ENCODE results near the gene TCFL5. TPM values are rescaled to one million over a fixed set of nuclear protein-coding genes. Genes with fewer than 3 reads are reported as not detected.
"Not testable (repeated sequence)": the region's sequence is repeated elsewhere in the genome, so short reads cannot be mapped to it uniquely, and the experiment has no call there.

Gene TCFL5
- total RNA-seq, 1 experiment from 2014 or later: 25.7 TPM

DNA sequence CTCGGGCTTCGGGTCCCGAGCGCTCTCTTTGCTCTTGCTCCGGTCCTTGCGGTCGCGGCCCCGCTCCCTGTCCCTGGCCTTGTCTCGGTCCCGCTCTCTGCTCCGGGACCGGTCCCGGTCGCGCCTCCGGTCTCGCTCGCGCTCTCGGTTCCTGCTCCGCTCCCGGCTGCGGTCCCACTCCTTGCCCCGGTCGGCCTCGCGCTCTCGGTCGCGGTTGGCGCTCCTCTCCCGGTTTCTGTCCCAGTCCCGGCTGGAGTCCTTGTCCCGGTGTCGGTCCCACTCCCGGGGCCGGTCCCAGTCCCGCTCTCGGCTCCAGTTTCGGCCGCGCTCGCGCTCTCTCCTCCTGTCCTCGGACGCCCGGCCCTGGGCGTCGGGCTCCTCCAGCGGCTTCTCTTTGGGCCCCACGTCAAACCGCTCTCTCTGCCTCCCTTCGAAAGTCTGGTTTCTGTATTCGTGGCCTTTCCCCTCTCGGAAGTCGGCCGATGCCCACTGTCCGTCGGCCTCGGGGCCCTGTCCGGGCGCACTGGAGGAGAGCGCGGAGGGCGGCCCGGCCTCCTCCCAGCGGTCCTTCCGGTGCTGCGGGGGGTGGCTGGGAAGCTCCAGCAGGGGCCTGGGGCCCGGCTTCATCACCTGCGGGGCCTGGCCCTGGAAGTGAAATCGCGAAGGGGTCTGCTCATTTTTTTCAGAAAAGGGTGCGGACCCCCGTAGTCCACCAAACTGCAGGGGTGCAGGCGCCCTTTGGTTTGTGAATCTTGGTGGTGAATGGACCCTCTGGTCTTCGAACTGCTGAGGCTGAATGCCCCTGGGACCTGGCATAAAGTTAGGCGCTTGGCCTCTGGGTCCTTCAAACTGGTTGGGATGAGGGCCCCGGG, 17.9 kb upstream of the TCFL5 start:
- Histone ChIP-seq H3K4me3 (ENCODE audit: insufficient read depth, low read depth, low read length) (peak overlapping the region; percentile 16), H3K27me3 (ENCODE audit: control insufficient read depth, insufficient read depth, low read length) (no peaks in the 10 kb centered on the region), H3K36me3 (replicated peaks; ENCODE audit: control insufficient read depth, insufficient read depth, low read length) (no peaks in the 10 kb centered on the region; the same call in 1 of the 2 replicates)
- peak; percentile 85 for DNase-seq

DNA sequence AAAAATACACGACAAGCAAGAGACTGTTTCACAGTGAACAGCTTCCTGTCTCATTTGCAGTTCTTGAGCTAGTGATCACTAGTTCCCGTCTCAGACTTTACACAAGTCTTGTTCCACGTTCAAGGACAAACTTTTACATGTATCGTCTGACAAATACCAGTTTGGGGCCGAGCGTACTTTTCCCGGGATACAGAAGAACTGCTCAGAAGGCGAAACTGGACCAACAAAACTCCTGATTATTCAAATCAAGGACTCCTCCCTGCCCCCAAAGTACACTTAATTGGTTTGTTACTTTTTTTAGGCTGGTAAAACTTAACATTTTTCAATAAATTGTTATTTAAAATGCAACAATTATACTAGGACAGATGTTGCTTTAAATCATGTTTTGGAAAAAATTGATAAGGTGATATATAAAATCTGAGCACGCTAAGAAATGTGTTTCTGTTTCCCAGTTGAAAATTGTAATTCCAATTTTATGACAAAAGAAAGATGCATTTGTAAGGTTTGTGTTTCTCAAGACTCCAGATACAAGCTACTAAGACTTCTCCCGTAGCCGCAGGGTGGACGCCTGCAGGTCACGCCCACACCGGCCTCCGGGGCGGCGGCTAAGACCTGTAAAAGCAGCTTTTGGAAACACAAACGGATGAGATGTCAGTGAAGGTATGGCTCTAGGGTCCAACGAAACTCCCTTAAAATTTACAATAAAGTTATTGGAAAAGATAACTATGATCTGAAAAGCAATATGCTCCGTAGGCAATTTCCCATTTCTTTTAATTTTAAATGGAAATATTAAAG, 16.8 kb upstream of the TCFL5 start:
- DNase-seq: peak; percentile 89
- no peaks in the 10 kb centered on the region for H3K27me3 ChIP-seq (ENCODE audit: control insufficient read depth, insufficient read depth, low read length)
- H3K36me3 ChIP-seq (replicated peaks; ENCODE audit: control insufficient read depth, insufficient read depth, low read length): no peaks in the 10 kb centered on the region; the same call in 1 of the 2 replicates
- no peak overlapping the region for H3K4me3 ChIP-seq (ENCODE audit: insufficient read depth, low read depth, low read length)

DNA sequence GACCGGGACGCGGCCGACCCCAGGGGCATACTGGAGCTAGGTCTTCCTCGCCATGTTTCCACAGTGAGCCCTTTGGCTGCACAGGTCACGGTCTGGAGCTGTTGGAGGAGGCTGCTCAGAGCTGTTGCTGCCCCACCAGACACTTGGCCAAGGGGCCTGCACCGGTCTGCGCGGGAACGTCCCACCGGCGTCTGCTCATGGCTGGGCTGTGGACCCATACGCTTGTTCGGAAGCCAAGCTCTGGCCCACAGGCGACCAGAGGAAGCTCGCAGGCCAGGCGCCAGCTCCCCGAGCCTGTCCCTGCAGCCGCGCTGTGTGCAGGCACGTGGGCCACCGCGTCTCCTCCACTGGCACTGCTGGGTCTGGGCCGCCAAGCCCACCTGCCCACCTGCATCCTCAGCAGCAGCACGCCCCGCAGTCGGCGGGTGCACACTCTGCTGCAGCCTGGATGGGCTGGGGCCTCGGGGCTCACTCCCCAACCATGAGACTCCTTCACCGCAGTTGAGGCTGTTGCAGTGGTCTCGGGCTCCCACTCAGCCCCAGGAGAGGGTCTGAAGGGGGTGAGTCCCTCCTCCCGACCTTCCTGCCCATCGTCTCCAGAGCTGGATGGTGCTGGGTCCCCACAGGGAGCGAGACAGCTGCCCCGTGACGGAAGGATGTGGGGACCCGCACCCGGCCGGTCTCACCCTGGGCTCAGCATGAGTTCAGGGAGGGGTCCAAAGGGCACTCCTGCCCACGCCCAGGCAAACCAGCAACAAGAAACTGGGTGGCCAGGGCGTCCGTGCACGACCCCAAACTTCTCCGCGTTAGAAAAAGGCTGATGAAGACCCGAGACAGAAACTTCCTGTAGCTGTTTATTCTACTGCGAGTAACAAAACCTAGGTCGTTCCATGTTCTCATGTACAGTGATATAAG, 15.5 kb upstream of the TCFL5 start:
- Histone ChIP-seq H3K27me3 (ENCODE audit: control insufficient read depth, insufficient read depth, low read length) (no peaks in the 10 kb centered on the region), H3K4me3 (ENCODE audit: insufficient read depth, low read depth, low read length) (no peak overlapping the region), H3K36me3 (replicated peaks; ENCODE audit: control insufficient read depth, insufficient read depth, low read length) (no peaks in the 10 kb centered on the region; the same call in 1 of the 2 replicates)
- peak; percentile 71 for DNase-seq

DNA sequence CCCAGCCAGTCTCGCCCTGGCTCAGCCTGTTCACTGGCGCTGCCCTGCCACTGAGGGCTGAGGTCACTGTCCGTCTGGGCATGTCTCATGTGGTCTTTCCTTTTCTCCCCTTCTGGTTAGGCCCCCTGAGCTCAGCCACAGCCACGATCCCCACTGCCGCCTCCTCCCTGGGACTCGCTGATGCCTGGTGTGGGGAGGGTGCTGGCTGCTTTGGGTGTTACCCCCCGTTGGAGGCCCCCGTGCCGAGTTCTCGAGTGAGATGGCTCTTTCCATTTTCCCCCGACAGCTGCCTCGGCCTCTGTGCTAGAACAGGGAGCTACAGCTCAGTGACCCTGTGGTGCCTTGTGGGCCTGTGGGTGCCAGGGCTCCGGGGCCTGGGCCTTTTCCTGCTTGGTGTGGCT, 14.9 kb upstream of the TCFL5 start:
- no peaks in the 10 kb centered on the region; the same call in 1 of the 2 replicates for H3K36me3 ChIP-seq (replicated peaks; ENCODE audit: control insufficient read depth, insufficient read depth, low read length)
- peak; percentile 49 for DNase-seq
- no peaks in the 10 kb centered on the region for H3K27me3 ChIP-seq (ENCODE audit: control insufficient read depth, insufficient read depth, low read length)
- no peak overlapping the region for H3K4me3 ChIP-seq (ENCODE audit: insufficient read depth, low read depth, low read length)

DNA sequence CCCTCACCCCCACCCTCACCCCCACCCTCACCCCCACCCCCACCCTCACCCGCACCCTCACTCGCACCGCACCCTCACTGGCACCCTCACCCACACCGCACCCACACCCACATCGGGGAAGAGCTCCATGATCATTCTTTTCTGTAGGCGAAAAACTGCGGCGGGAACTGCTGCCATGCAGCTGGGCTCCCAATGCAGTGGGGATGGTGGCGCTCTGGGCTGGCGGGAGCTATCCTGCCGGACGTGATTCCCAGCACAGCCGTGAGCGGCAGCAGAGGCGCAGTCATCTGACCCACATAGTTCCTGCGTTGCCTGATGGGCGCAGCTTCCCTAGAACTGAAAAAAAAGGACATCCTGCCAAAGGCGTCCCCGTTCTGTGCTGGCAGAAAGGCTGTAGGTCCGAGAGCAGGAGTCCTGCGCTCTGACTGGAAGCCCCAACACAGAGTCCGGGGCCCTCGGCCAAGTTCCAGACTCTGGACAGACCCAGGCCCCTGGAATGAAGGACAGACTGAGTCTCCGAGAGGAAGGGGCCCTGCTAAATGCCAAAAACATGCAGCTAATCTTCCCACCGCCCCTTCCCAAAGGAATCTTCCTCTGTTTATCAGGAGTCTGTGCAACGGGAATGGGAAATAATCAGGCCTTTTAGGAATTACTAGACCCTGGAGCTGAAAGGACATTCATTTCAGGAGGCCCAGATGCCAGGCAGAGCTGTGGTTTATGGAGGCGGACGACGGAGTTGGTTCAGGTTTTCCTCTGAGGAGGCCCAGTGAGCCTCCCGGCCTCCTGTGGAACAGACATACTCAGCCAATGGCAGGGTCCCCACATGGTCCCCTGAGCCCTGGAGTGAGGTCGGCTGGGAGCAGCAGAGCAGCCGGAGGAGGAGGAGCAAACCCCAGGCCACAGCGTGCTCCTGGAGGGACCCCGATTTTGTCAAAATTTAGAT, 14.1 kb upstream of the TCFL5 start:
- H3K36me3 ChIP-seq (replicated peaks; ENCODE audit: control insufficient read depth, insufficient read depth, low read length): no peaks in the 10 kb centered on the region
- no peaks in the 10 kb centered on the region for H3K27me3 ChIP-seq (ENCODE audit: control insufficient read depth, insufficient read depth, low read length)
- H3K4me3 ChIP-seq (ENCODE audit: insufficient read depth, low read depth, low read length): no peak overlapping the region
- DNase-seq: peak; percentile 93

DNA sequence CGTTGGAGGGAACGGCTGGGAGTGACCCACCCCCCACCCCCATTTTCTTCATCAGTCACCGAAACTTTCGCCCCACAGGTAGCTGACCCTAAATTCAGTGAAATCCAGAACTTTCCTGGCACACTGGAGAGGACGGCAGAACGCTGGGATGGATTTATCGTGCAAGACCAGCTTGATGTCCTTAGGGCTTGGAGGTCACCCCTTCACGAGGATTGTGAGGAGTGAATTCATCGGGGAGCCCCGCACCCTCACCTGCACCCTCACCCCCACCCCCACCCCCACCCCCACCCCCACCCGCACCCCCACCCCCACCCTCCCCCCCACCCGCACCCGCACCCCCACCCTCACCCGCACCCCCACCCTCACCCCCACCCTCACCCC, 13.3 kb upstream of the TCFL5 start:
- Histone ChIP-seq H3K27me3 (ENCODE audit: control insufficient read depth, insufficient read depth, low read length) (no peaks in the 10 kb centered on the region), H3K4me3 (ENCODE audit: insufficient read depth, low read depth, low read length) (no peak overlapping the region), H3K36me3 (replicated peaks; ENCODE audit: control insufficient read depth, insufficient read depth, low read length) (no peaks in the 10 kb centered on the region)
- DNase-seq: peak; percentile 67

DNA sequence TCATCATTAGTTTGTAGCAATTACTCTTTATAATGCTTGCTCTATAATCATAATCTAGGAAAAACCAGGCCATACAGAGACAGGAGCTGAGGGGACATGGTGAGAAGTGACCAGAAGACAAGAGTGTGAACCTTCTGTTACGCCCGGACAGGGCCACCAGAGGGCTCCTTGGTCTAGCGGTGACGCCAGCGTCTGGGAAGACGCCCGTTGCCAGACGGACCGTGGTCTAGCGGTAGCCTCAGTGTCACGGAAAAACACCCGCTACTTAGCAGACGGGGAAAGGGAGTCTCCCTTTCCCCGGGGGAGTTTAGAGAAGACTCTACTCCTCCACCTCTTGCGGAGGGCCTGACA, 12.0 kb upstream of the TCFL5 start:
- not testable (repeated sequence) for DNase-seq; H3K36me3 ChIP-seq (replicated peaks; ENCODE audit: control insufficient read depth, insufficient read depth, low read length); H3K4me3 ChIP-seq (ENCODE audit: insufficient read depth, low read depth, low read length); H3K27me3 ChIP-seq (ENCODE audit: control insufficient read depth, insufficient read depth, low read length)

DNA sequence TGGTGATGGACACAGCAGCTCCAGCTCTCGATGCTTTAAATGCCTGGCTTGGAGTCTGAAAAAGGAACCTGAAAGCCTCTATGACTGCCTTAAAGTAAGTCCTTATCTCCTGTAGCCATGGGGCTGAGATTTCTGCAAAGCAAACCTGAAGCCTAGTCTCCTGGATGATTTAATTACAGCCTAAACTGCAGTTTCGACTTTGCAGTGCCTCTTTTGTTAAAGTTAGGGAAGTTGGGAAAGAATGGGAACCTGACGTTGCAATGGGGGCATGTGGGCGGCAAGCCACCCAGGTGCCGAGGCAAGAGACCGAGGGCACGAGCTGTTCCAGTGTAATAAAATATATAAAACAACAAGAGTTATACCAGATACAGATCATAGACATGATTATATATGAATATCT, 11.7 kb upstream of the TCFL5 start:
- no peaks in the 10 kb centered on the region for H3K36me3 ChIP-seq (replicated peaks; ENCODE audit: control insufficient read depth, insufficient read depth, low read length)
- H3K27me3 ChIP-seq (ENCODE audit: control insufficient read depth, insufficient read depth, low read length): no peaks in the 10 kb centered on the region
- DNase-seq: no peak
- H3K4me3 ChIP-seq (ENCODE audit: insufficient read depth, low read depth, low read length): no peak overlapping the region

DNA sequence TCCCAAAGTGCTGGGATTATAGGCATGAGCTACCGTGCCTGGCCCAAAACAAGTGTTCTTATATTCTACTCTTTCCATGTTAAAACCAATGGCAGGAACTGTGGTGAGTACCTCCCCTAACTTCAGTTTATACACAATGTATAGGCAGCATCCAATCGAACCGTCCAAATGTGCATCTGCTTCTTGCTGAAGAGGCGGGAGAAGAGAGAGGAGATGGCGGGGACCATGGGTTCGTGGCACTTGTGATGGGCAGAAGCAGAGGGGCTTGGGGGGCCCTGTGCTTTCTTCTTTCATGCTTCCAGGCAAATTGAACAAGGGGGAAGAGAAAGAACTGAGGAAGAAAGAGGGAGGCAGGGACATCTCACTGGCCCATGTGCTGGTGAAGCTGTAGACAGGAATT, 11.2 kb upstream of the TCFL5 start:
- no peaks in the 10 kb centered on the region for H3K27me3 ChIP-seq (ENCODE audit: control insufficient read depth, insufficient read depth, low read length)
- DNase-seq: no peak
- H3K4me3 ChIP-seq (ENCODE audit: insufficient read depth, low read depth, low read length): no peak overlapping the region
- H3K36me3 ChIP-seq (replicated peaks; ENCODE audit: control insufficient read depth, insufficient read depth, low read length): no peaks in the 10 kb centered on the region

DNA sequence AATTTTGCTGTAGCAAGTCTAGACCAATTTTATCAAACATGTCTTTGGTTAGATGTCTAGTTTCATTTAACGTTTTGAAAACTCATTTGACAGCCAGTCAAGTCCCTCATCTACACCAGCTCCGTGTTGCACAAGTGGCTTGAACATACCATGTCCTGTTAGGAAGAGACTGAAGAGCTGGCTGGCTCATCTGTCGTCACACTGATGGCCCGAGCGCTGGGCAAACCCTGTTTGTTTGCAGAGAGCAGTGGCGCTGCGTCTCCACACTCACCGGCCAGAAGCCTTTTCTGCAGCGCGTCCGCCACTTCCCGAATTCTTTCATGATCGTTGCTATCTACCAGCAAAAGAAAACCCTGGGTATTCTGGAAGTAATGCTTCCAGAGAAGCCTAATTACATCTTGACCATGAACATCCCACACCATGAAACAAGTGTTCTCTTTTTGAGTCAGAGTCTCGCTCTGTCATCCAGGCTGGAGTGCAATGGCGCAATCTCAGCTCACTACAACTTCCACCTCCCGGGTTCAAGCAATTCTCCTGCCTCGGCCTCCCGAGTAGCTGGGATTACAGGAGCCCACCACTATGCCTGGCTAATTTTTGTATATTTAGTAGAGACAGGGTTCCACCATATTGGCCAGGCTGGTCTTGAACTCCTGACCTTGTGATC, 10.7 kb upstream of the TCFL5 start:
- no peaks in the 10 kb centered on the region for H3K27me3 ChIP-seq (ENCODE audit: control insufficient read depth, insufficient read depth, low read length)
- H3K36me3 ChIP-seq (replicated peaks; ENCODE audit: control insufficient read depth, insufficient read depth, low read length): no peaks in the 10 kb centered on the region
- no peak overlapping the region for H3K4me3 ChIP-seq (ENCODE audit: insufficient read depth, low read depth, low read length)
- DNase-seq: no peak

DNA sequence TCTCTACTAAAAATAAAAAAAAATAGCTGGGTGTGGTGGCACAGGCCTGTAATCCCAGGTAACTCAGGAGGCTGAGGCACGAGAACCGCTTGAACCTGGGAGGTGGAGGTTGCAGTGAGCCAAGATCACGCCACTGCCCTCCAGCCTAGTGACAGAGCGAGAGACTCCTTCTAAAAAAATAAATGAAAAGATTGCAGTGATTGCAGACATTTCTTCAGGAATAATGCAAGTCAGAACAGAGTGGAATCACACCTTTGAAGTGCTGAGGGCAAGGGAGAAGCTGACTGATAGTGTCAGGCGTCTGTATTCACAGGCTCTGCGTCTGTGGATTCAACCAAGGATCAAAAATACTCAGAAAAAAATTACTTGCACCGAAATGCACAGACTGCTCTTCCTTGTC, 2.6 kb upstream of the TCFL5 start:
- Histone ChIP-seq H3K36me3 (replicated peaks; ENCODE audit: control insufficient read depth, insufficient read depth, low read length) (no peaks in the 10 kb centered on the region), H3K27me3 (ENCODE audit: control insufficient read depth, insufficient read depth, low read length) (no peaks in the 10 kb centered on the region), H3K4me3 (ENCODE audit: insufficient read depth, low read depth, low read length) (no peak overlapping the region)
- DNase-seq: no peak

DNA sequence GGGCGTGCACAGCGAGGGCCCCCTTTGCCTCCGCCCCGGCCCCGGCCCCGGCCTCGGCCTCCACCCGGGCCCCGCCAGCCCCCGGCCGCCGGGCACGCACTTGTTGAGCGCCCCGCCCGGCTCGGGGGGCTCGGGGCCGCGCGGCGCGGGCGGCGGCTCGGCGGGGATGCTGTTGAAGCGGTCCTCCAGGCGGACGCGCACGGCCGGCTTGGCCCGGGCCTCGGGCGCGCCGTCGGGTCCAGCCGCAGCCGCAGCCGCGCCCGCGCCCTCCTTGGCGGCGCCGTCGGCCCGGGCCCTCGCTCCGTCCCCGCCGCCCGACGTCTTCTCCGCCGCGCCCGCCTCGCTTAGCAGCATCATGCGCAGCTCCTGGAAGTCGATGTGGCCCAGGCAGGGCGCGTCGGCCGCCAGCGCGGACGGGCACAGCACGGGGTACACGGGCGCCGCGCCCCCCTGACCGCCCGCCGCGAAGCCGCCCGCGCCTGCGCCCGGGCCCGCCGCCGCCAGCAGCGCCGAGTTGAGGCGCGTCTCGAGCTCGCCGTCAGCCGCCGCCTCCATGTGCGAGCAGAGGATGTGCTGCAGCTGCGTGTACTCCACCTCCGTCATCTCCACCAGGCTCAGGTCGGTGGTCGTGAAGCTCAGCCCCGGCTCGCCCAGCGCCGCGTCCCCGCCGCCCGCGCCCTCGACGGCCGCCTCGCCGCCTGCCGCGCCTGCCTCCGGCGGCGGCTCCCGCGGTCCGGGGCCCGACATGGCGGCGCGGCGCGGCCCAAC, 514 bp downstream of the TCFL5 start:
- peak overlapping the region; percentile 65 for H3K4me3 ChIP-seq (ENCODE audit: insufficient read depth, low read depth, low read length)
- peaks cover 8% of the 10 kb centered on the region for H3K36me3 ChIP-seq (replicated peaks; ENCODE audit: control insufficient read depth, insufficient read depth, low read length)
- no peaks in the 10 kb centered on the region for H3K27me3 ChIP-seq (ENCODE audit: control insufficient read depth, insufficient read depth, low read length)
- DNase-seq: peak; percentile 88
